Cardiac muscle cell (in vitro differentiated cells and primary cell): ENCODE results near the gene ZPR1. TPM values are rescaled to one million over a fixed set of nuclear protein-coding genes. Genes with fewer than 3 reads are reported as not detected.
A peak's percentile ranks its signal among the peaks of the same experiment; 100 is the strongest.

ENCODE experiments used
- DNase-seq, 2 donors: peaks; one replicate each; pipeline versions ENCODE4 v3.0.0 to v3.0.0-alpha.2; 2010 to 2017; ENCODE audit warnings: low read depth in 1 of 2, low spot score in 1 of 2
- H3K27ac ChIP-seq: fragments of 200-600 bp; sonication (generic); 2 replicates; pipeline ENCODE4 v1.5.1; 2016
- H3K27me3 ChIP-seq: fragments of 200-600 bp; sonication (generic); 2 replicates; pipeline ENCODE4 v1.6.0; 2016; ENCODE audit warnings: control low read depth
- H3K36me3 ChIP-seq: fragments of 200-600 bp; sonication (generic); 2 replicates; pipeline ENCODE4 v1.5.1; 2016; ENCODE audit warnings: control low read depth
- H3K4me1 ChIP-seq: fragments of 200-600 bp; sonication (generic); 2 replicates; pipeline ENCODE4 v1.8.1; 2017; ENCODE audit warnings: low read depth, mild to moderate bottlenecking, mixed run types
- H3K4me3 ChIP-seq: fragments of 200-600 bp; sonication (generic); 2 replicates; pipeline ENCODE4 v1.5.1; 2016; ENCODE audit warnings: mild to moderate bottlenecking
- H3K9me3 ChIP-seq: fragments of 200-600 bp; sonication (generic); 2 replicates; pipeline ENCODE4 v1.5.1; 2017; ENCODE audit warnings: low read depth, mild to moderate bottlenecking, control low read depth
- polyA plus RNA-seq: library from polyadenylated mRNA; unstranded; fragments of >200 nt; fragmentation: Nextera tagmentation; extraction: Ambion mirVana; gene quantifications from 2 replicates; pipeline ENCODE4 v1.2.1, GENCODE V29; 2016
- total RNA-seq: library from RNA; depleted of rRNA; stranded (reverse); fragments of >200 nt; gene quantifications from 2 replicates; pipeline ENCODE4 v1.2.3, GENCODE V29; 2016
- TF ChIP-seq, protein P1 (sequence below): IDR thresholded peaks from 2 replicates; pipeline ENCODE4 v1.5.1; 2012; ENCODE audit warnings: low read depth, mild to moderate bottlenecking, low read length

The ZPR1 gene
- total and polyA plus RNA-seq, 2 experiments from 2014 or later, result 21.4 to 43.9 TPM

GRCh38 chr11:116829525-116830183 is 41.8 kb upstream of the ZPR1 start, which contains the start of gene APOC3:
Gene APOC3 (plus strand): TSS chr11:116829907. CDS start chr11:116830583, 676 bp downstream.
- no peaks in the 10 kb centered on the region for H3K36me3 ChIP-seq
- DNase-seq, result peak in 1 of 2 donors; percentile 67
- peaks cover 29% of the 10 kb centered on the region for H3K4me1 ChIP-seq
- H3K4me3 ChIP-seq, result no peak within 1 kb of the TSS
- no peak within 1 kb of the TSS for H3K27ac ChIP-seq
- TF ChIP-seq, protein P1, sequence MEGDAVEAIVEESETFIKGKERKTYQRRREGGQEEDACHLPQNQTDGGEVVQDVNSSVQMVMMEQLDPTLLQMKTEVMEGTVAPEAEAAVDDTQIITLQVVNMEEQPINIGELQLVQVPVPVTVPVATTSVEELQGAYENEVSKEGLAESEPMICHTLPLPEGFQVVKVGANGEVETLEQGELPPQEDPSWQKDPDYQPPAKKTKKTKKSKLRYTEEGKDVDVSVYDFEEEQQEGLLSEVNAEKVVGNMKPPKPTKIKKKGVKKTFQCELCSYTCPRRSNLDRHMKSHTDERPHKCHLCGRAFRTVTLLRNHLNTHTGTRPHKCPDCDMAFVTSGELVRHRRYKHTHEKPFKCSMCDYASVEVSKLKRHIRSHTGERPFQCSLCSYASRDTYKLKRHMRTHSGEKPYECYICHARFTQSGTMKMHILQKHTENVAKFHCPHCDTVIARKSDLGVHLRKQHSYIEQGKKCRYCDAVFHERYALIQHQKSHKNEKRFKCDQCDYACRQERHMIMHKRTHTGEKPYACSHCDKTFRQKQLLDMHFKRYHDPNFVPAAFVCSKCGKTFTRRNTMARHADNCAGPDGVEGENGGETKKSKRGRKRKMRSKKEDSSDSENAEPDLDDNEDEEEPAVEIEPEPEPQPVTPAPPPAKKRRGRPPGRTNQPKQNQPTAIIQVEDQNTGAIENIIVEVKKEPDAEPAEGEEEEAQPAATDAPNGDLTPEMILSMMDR, result no peak
- no peaks in the 10 kb centered on the region for H3K9me3 ChIP-seq
- no peaks in the 10 kb centered on the region for H3K27me3 ChIP-seq

DNA sequence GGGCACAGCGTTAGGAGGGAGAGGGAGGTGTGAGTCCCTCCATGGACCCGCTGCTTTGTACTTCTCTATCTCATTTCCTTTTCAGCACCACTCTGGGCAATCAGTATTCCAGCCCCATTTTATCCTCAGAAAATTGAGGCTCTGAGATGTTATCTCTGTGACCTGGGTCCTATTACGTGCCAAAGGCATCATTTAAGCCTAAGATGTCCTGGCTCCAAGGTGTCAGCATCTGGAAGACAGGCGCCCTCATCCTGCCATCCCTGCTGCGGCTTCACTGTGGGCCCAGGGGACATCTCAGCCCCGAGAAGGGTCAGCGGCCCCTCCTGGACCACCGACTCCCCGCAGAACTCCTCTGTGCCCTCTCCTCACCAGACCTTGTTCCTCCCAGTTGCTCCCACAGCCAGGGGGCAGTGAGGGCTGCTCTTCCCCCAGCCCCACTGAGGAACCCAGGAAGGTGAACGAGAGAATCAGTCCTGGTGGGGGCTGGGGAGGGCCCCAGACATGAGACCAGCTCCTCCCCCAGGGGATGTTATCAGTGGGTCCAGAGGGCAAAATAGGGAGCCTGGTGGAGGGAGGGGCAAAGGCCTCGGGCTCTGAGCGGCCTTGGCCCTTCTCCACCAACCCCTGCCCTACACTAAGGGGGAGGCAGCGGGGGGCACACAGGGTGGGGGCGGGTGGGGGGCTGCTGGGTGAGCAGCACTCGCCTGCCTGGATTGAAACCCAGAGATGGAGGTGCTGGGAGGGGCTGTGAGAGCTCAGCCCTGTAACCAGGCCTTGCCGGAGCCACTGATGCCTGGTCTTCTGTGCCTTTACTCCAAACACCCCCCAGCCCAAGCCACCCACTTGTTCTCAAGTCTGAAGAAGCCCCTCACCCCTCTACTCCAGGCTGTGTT is 41.1 kb upstream of the ZPR1 start:
- no peaks in the 10 kb centered on the region for H3K27me3 ChIP-seq
- peak overlapping the region; percentile 31 for H3K27ac ChIP-seq
- H3K9me3 ChIP-seq, result no peaks in the 10 kb centered on the region
- peaks cover 29% of the 10 kb centered on the region for H3K4me1 ChIP-seq
- H3K4me3 ChIP-seq, result no peak overlapping the region
- no peak for DNase-seq
- TF ChIP-seq, protein P1, result no peak
- no peaks in the 10 kb centered on the region for H3K36me3 ChIP-seq

DNA sequence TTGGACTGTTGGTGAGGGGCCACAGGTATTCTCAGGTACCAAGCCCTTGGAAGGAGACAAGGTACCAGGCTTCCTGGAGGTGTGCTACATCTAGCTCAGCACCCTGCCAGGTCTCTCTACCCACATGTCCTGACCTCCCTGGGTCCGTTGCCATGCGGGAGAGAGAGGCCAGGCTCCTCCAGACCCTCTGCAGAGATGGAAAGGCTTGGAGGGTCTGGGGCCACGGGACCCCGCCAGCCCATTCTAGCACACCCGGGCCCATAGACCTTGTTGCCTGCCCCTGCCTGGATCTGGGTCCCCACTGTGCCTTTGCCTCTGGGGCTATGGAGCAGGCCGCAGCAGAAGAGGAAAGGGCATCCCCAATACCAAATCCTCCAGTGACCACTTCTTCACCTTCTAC is 39.6 kb upstream of the ZPR1 start:
- TF ChIP-seq, protein P1, result no peak

GRCh38 chr11:116826751-116827431 is 39.1 kb upstream of the ZPR1 start:
- H3K4me3 ChIP-seq, result no peak overlapping the region
- no peaks in the 10 kb centered on the region for H3K36me3 ChIP-seq
- DNase-seq, result peak in 1 of 2 donors; percentile 10
- H3K27ac ChIP-seq, result peak overlapping the region; percentile 33
- peaks cover 38% of the 10 kb centered on the region for H3K4me1 ChIP-seq
- TF ChIP-seq, protein P1, result no peak
- no peaks in the 10 kb centered on the region for H3K27me3 ChIP-seq
- no peaks in the 10 kb centered on the region for H3K9me3 ChIP-seq

More for the DNA sequence above, 39.6 kb upstream of the ZPR1 start:
- no peak for DNase-seq
- Histone ChIP-seq H3K27me3 (no peaks in the 10 kb centered on the region), H3K4me1 (peaks cover 38% of the 10 kb centered on the region), H3K27ac (no peak overlapping the region), H3K4me3 (no peak overlapping the region), H3K36me3 (no peaks in the 10 kb centered on the region), H3K9me3 (no peaks in the 10 kb centered on the region)

GRCh38 chr11:116825854-116826750 is 38.3 kb upstream of the ZPR1 start:
- Histone ChIP-seq H3K27ac (peak overlapping the region; percentile 33), H3K4me1 (peaks cover 38% of the 10 kb centered on the region), H3K36me3 (no peaks in the 10 kb centered on the region), H3K27me3 (no peaks in the 10 kb centered on the region), H3K9me3 (no peaks in the 10 kb centered on the region), H3K4me3 (no peak overlapping the region)
- DNase-seq, result no peak
- TF ChIP-seq, protein P1, result no peak
